ENCODE measurements around the gene ARFGAP2. TPM values are rescaled to one million over a fixed set of nuclear protein-coding genes. Genes with fewer than 3 reads are reported as not detected.

ARFGAP2 gene
- total RNA-seq, 1 donor from 2014 or later: 47.8 TPM

- Histone ChIP-seq H3K36me3 (no peaks in the 10 kb centered on the region), H3K9me3 (replicated peaks) (no peaks in the 10 kb centered on the region), H3K27ac (replicated peaks) (no peak overlapping the region), H3K4me1 (peaks cover 12% of the 10 kb centered on the region), H3K27me3 (ENCODE audit: low read depth) (no peaks in the 10 kb centered on the region), H3K4me3 (no peak overlapping the region)
- intact Hi-C loops (cut with micrococcal nuclease): no loop called here
- TF ChIP-seq CTCF (IDR thresholded peaks at IDR 0.05; ENCODE audit: borderline replicate concordance): no peak
- peak; percentile 32 for DNase-seq
Measured at GRCh38 chr11:47143322-47143721, 33.4 kb downstream of the ARFGAP2 start.

GRCh38 chr11:47139878-47140277 lies 36.8 kb downstream of the ARFGAP2 start:
- no peak for TF ChIP-seq CTCF (IDR thresholded peaks at IDR 0.05; ENCODE audit: borderline replicate concordance)
- no peaks in the 10 kb centered on the region for H3K27me3 ChIP-seq (ENCODE audit: low read depth)
- intact Hi-C loops (cut with micrococcal nuclease): no loop called here
- H3K9me3 ChIP-seq (replicated peaks): no peaks in the 10 kb centered on the region
- H3K36me3 ChIP-seq: no peaks in the 10 kb centered on the region
- no peak overlapping the region for H3K27ac ChIP-seq (replicated peaks)
- no peak for DNase-seq
- peaks cover 12% of the 10 kb centered on the region for H3K4me1 ChIP-seq
- no peak overlapping the region for H3K4me3 ChIP-seq

DNA sequence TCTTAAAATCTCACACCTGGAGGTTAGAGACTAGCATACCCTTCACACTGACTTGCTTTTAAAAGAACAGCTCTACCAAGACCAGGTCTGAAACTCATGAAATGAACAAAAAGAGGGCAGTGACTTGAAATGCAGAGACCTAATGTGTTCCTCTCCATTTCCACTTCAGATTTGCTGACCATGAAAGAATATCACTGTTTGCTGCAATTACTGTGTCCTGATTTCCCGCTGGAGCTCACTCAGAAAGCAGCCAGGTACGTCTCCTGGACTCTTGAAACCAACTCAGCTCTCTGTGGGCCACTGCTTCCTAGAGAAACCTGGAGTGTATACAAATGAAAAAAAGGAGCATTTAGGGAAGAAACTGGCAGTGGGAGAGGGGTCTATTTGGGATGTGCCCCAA lies 39.2 kb downstream of the ARFGAP2 start:
- Histone ChIP-seq H3K36me3 (no peaks in the 10 kb centered on the region), H3K4me1 (no peaks in the 10 kb centered on the region), H3K27me3 (ENCODE audit: low read depth) (no peaks in the 10 kb centered on the region), H3K9me3 (replicated peaks) (no peaks in the 10 kb centered on the region), H3K27ac (replicated peaks) (no peak overlapping the region), H3K4me3 (no peak overlapping the region)
- intact Hi-C loops (cut with micrococcal nuclease): no loop called here
- DNase-seq: no peak
- TF ChIP-seq CTCF (IDR thresholded peaks at IDR 0.05; ENCODE audit: borderline replicate concordance): no peak

DNA sequence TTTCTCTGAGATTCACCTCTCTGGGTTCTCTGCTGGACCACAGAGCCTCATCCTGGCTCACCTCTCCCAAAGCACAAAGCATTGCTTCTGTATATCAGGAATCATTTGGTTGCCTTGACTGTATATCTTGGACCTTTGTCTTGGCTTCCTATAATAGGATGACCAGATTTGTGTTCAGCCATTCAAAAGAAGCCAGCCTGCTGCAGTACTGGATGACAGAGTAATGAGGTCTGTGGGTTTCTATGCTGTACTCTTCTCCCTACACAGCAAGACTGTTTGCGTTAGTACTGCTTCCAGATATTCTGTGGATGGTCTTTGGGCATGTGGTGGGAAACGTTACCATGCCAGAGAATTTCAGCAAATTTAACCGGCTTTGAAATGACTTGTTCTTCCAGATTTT lies 39.8 kb downstream of the ARFGAP2 start:
- Histone ChIP-seq H3K4me1 (no peaks in the 10 kb centered on the region), H3K4me3 (no peak overlapping the region), H3K9me3 (replicated peaks) (no peaks in the 10 kb centered on the region), H3K27me3 (ENCODE audit: low read depth) (no peaks in the 10 kb centered on the region), H3K36me3 (no peaks in the 10 kb centered on the region), H3K27ac (replicated peaks) (no peak overlapping the region)
- no peak for DNase-seq
- TF ChIP-seq CTCF (IDR thresholded peaks at IDR 0.05; ENCODE audit: borderline replicate concordance): no peak
- intact Hi-C loops (cut with micrococcal nuclease): no loop called here

GRCh38 chr11:47136327-47136726 lies 40.4 kb downstream of the ARFGAP2 start:
- no peaks in the 10 kb centered on the region for H3K9me3 ChIP-seq (replicated peaks)
- no peaks in the 10 kb centered on the region for H3K36me3 ChIP-seq
- no peaks in the 10 kb centered on the region for H3K4me1 ChIP-seq
- no peak for TF ChIP-seq CTCF (IDR thresholded peaks at IDR 0.05; ENCODE audit: borderline replicate concordance)
- H3K4me3 ChIP-seq: no peak overlapping the region
- no peak overlapping the region for H3K27ac ChIP-seq (replicated peaks)
- DNase-seq: no peak
- no peaks in the 10 kb centered on the region for H3K27me3 ChIP-seq (ENCODE audit: low read depth)
- intact Hi-C loops (cut with micrococcal nuclease): no loop called here

GRCh38 chr11:47132981-47133380 lies 43.7 kb downstream of the ARFGAP2 start:
- H3K4me1 ChIP-seq: no peaks in the 10 kb centered on the region
- no peak overlapping the region for H3K27ac ChIP-seq (replicated peaks)
- H3K27me3 ChIP-seq (ENCODE audit: low read depth): no peaks in the 10 kb centered on the region
- no peak for DNase-seq
- intact Hi-C loops (cut with micrococcal nuclease): no loop called here
- no peaks in the 10 kb centered on the region for H3K9me3 ChIP-seq (replicated peaks)
- no peak overlapping the region for H3K4me3 ChIP-seq
- TF ChIP-seq CTCF (IDR thresholded peaks at IDR 0.05; ENCODE audit: borderline replicate concordance): no peak
- H3K36me3 ChIP-seq: no peaks in the 10 kb centered on the region
